Mucosa of descending colon (tissue), 3 donors: ENCODE measurements around the gene MEGF8. TPM values are rescaled to one million over a fixed set of nuclear protein-coding genes. Genes with fewer than 3 reads are reported as not detected.

ENCODE experiments used
- ATAC-seq: fragments of 200-7000 bp; cut with Tn5 transposase; one replicate; pipeline ENCODE4 v1.9.1; 2020; ENCODE audit warnings: mild to moderate bottlenecking, moderate library complexity
- DNase-seq, 3 donors: peaks; one replicate each; pipeline ENCODE4 v3.0.0-alpha.2; 2020
- H3K36me3 ChIP-seq: fragments of 200-600 bp; one replicate; pipeline ENCODE4 v1.8.0; 2021; ENCODE audit warnings: low read depth, mild to moderate bottlenecking
- H3K4me1 ChIP-seq: fragments of 200-600 bp; one replicate; pipeline ENCODE4 v1.8.0; 2021; ENCODE audit warnings: low read depth, mild to moderate bottlenecking
- H3K4me3 ChIP-seq: fragments of 200-600 bp; one replicate; pipeline ENCODE4 v1.8.0; 2021; ENCODE audit warnings: mild to moderate bottlenecking
- H3K9me3 ChIP-seq: fragments of 200-600 bp; one replicate; pipeline ENCODE4 v1.8.0; 2021; ENCODE audit warnings: mild to moderate bottlenecking
- CTCF ChIP-seq: fragments of 200-600 bp; IDR thresholded peaks from one replicate; pipeline ENCODE4 v1.8.0; 2022; ENCODE audit warnings: antibody characterized with exemption, mild to moderate bottlenecking
- intact Hi-C, 2 donors: fragments of 100-400 bp; cut with DNase I in 1 of 2; cut with micrococcal nuclease in 1 of 2; formaldehyde crosslinking; loops; one replicate each; pipeline versions ENCODE4 v1.11.0 to v1.11.1; 2022; cut with DNase I, micrococcal nuclease
- total RNA-seq, 3 donors: library from RNA; stranded (reverse); fragmentation: NEBNext Ultra II Directional in 2 of 3; extraction: Animal tissue kit (Norgen Biotek cat#: 25700) in 2 of 3; gene quantifications; one replicate each; pipeline versions ENCODE4 v1.2.1 to v1.2.4, GENCODE V29; 2021 to 2023
- donor health status: DM: no; HTN: no; CAD: no; lungs with moderate emphysema.
- donor health status: DM: no; HTN: no; CAD: no.
- donor health status: DM: no; HTN: yes; CAD: no.

The MEGF8 gene
- total RNA-seq, 3 donors from 2014 or later: 17.6 to 27.0 (median 23.9) TPM

GRCh38 chr19:42369433-42370067 lies 44.1 kb downstream of the MEGF8 start:
- Histone ChIP-seq H3K9me3 (no peaks in the 10 kb centered on the region), H3K4me3 (no peak overlapping the region), H3K36me3 (no peaks in the 10 kb centered on the region), H3K4me1 (no peaks in the 10 kb centered on the region)
- DNase-seq (no peak), ATAC-seq (no peak)
- intact Hi-C loops: no loop called here
- TF ChIP-seq CTCF: no peak

GRCh38 chr19:42370068-42370520 lies 44.7 kb downstream of the MEGF8 start:
- intact Hi-C loops: no loop called here
- Histone ChIP-seq H3K36me3 (no peaks in the 10 kb centered on the region), H3K4me3 (no peak overlapping the region), H3K4me1 (no peaks in the 10 kb centered on the region), H3K9me3 (no peaks in the 10 kb centered on the region)
- TF ChIP-seq CTCF: no peak
- ATAC-seq (peak; percentile 20), DNase-seq (no peak)

- no peaks in the 10 kb centered on the region for H3K36me3 ChIP-seq
- intact Hi-C loops: no loop called here
- H3K9me3 ChIP-seq: no peaks in the 10 kb centered on the region
- ATAC-seq: no peak
- no peak overlapping the region for H3K4me3 ChIP-seq
- H3K4me1 ChIP-seq: no peaks in the 10 kb centered on the region
- TF ChIP-seq CTCF: no peak
- no peak for DNase-seq
Observed at GRCh38 chr19:42370626-42371175, 45.3 kb downstream of the MEGF8 start.

DNA sequence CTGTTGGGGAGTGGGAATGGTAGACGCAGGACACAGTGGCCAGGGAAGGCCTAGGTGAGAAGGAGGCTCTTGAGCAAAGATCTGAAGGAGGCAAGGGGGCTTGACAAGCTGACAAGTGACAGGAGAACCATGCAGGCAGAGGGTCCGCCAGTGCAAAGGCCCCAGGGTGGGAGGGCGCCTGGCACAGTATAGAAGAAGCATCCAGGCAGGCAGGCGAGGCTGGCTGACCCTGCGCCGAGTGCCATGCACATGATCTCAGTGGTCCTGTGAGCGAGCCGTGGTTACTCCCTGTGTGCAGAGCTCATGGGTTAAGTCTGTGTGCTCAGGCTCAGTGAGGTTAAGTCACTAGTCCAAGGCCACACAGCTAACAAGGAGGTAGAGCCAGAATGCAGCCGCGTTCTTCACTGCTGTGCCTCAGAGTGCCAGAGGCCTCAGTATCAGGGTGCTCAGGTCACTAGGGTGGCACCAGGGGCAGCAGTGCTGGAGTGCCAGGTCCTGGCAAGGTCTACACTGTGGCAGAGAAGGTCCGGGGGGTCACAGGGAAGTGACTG lies 49.5 kb downstream of the MEGF8 start:
- TF ChIP-seq CTCF: no peak
- Histone ChIP-seq H3K36me3 (no peaks in the 10 kb centered on the region), H3K9me3 (no peaks in the 10 kb centered on the region), H3K4me3 (no peak overlapping the region), H3K4me1 (no peaks in the 10 kb centered on the region)
- peak; percentile 6 for ATAC-seq
- DNase-seq: no peak
- intact Hi-C loops: no loop called here

DNA sequence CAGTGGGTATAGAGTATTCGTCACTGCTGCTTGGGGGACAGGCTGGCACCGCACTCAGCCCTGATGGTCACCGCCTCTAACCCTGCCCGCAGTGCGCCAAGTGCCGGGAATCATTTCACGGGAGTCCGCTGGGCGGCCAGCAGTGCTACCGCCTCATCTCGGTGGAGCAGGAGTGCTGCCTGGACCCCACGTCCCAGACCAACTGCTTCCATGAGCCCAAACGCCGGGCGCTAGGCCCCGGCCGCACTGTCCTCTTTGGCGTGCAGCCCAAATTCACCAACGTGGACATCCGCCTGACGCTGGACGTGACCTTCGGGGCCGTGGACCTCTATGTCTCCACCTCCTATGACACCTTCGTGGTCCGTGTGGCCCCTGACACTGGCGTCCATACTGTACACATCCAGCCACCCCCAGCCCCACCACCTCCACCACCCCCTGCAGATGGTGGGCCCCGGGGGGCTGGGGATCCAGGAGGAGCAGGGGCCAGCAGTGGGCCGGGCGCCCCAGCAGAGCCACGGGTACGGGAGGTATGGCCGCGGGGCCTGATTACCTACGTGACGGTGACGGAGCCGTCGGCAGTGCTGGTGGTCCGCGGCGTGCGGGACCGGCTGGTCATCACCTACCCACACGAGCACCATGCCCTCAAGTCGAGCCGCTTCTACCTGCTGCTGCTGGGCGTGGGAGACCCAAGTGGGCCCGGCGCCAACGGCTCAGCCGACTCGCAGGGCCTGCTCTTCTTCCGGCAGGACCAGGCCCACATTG lies 50.2 kb downstream of the MEGF8 start:
- intact Hi-C loops: no loop called here
- no peaks in the 10 kb centered on the region for H3K9me3 ChIP-seq
- ATAC-seq (no peak), DNase-seq (no peak)
- no peak overlapping the region for H3K4me3 ChIP-seq
- TF ChIP-seq CTCF: no peak
- H3K4me1 ChIP-seq: no peaks in the 10 kb centered on the region
- no peaks in the 10 kb centered on the region for H3K36me3 ChIP-seq
